Sigmoid colon (tissue), 7 donors: ENCODE measurements around the gene SPTBN4. TPM values are rescaled to one million over a fixed set of nuclear protein-coding genes. Genes with fewer than 3 reads are reported as not detected.

Experiments
- DNase-seq: peaks from one replicate; pipeline ENCODE4 v3.0.0-alpha.2; 2019
- H3K27ac ChIP-seq, 4 donors: fragments of 200-600 bp; sonication (generic); one replicate each; pipeline ENCODE4 v1.5.1; 2016 to 2019; ENCODE audit warnings: mild to moderate bottlenecking in 1 of 4
- H3K27me3 ChIP-seq, 3 donors: fragments of 200-600 bp; sonication (generic); one replicate each; pipeline ENCODE4 v1.5.1; 2019; ENCODE audit warnings: mild to moderate bottlenecking in 1 of 3
- H3K36me3 ChIP-seq, 4 donors: fragments of 200-600 bp; sonication (generic); one replicate each; pipeline ENCODE4 v1.5.1; 2016 to 2019
- H3K4me1 ChIP-seq, 4 donors: fragments of 200-600 bp; sonication (generic); one replicate each; pipeline ENCODE4 v1.5.1; 2017 to 2019
- H3K4me3 ChIP-seq, 4 donors: fragments of 200-600 bp; sonication (generic); one replicate each; pipeline ENCODE4 v1.5.1; 2017 to 2019; ENCODE audit warnings: mild to moderate bottlenecking in 2 of 4, moderate library complexity in 1 of 4
- H3K9me3 ChIP-seq, 4 donors: fragments of 200-600 bp in 3 of 4; sonication (generic) in 3 of 4; one replicate each; pipeline versions ENCODE4 v1.5.1 to v1.6.1; 2013 to 2019
- CTCF ChIP-seq, 4 experiments: fragments of 450-650 bp in 3 of 4; fragments of 200-600 bp in 1 of 4; IDR thresholded peaks; one replicate each; pipeline ENCODE4 v1.5.1; 2016 to 2019; ENCODE audit warnings: antibody characterized with exemption in 4 of 4, mild to moderate bottlenecking in 3 of 4, moderate library complexity in 2 of 4
- EP300 ChIP-seq, 4 donors: sonication (generic); formaldehyde crosslinking; IDR thresholded peaks; one replicate each; pipeline ENCODE4 v1.6.1; 2017; ENCODE audit warnings: antibody characterized with exemption in 4 of 4
- POLR2A ChIP-seq, 2 donors: fragments of 450-650 bp; IDR thresholded peaks; one replicate each; pipeline ENCODE4 v1.6.1; 2016; ENCODE audit warnings: antibody characterized with exemption in 2 of 2, mild to moderate bottlenecking in 2 of 2, moderate library complexity in 2 of 2
- POLR2AphosphoS5 ChIP-seq, 4 donors: sonication (generic); formaldehyde crosslinking; IDR thresholded peaks; one replicate each; pipeline ENCODE4 v1.6.1; 2017; ENCODE audit warnings: antibody characterized with exemption in 4 of 4
- WGBS, 2 donors: extraction: QIAGEN DNeasy Blood & Tissue Kit; methylation state at CpG; one replicate each; pipeline ENCODE4 v1.1.7; 2013; 5-methylcytosine and 5-hydroxymethylcytosine counted together
- intact Hi-C: fragments of 100-400 bp; cut with DNase I; formaldehyde crosslinking; loops from one replicate; pipeline ENCODE4 v1.15.1; 2023
- polyA plus RNA-seq, 3 donors: library from polyadenylated mRNA; stranded (reverse); fragments of 200-250 nt; gene quantifications; one replicate each; pipeline ENCODE4 v1.2.3, GENCODE V29; 2013
- total RNA-seq, 4 donors: library from RNA; depleted of rRNA; stranded (reverse); fragments of >200 nt; gene quantifications; one replicate each; pipeline ENCODE4 v1.1.0, GENCODE V29; 2016
- donor health status: healthy with polysubstance abuse.
- donor health status: Bipolar disorder and iron deficiency.
- donor health status: healthy.

The SPTBN4 gene
- total and polyA plus RNA-seq, 7 donors = 0.23 to 5.0 (median 1.8) TPM; not detected in 1

DNA sequence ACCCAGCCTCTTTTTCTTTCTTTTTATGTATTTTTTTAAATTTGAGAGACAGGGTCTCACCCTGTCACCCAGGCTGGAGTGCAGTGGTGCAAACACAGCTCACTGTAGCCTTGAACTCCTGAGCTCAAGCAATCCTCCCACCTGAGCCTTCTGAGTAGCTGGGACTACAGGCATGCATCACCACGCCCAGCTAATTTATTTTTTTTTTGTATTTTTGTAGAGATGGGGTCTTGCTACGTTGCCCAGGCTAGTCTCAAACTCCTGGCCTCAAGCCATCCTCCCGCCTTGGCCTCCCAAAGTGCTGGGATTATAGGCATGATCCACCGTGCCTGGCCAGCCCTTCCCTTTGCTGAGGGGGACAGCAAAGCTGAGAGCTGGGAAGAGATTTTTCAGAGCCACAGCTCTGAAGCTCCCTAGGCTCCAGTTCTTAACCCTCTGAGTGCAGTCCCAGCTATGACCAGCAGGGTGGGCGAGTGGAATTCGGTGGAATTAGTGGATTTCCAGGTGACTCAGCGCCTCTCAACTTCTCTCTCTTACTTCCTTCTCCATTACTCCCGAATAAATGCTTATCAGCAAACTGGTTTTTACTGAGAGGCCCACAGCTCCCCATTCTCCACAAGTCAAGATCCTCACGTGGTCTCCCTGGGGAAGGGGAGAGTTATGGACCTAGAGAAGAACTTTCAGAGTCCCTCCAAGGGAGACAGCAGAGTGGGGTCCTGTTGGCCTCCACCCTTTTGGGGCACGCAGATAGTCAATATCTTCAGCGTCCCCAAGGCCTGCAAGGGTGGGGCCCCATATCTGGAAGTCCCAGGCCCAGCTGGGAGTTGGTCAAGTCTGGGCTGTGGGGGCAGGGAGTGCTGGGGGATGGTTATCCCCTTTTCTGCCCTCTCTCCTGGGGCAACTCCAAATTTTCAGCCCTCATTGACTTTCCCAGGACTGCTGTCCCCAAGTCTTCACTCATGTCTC is 2.5 kb upstream of the SPTBN4 start:
- no peaks in the 10 kb centered on the region for H3K9me3 ChIP-seq

GRCh38 chr19:40465025-40465556 is 1.7 kb upstream of the SPTBN4 start:
- no peaks in the 10 kb centered on the region for H3K36me3 ChIP-seq
- H3K27me3 ChIP-seq = no peaks in the 10 kb centered on the region
- WGBS, 2 donors = 10 to 13% methylated on average over 11 of the region's 11 CpGs
- H3K9me3 ChIP-seq = no peaks in the 10 kb centered on the region
- H3K27ac ChIP-seq = peak overlapping the region; percentile 88 to 96 (median 92)
- intact Hi-C loops = loop anchor here (2.0 to 5.0 kb wide), 4 partner anchors 20 to 137 kb away; partner anchors contain the start of genes LTBP4 and SERTAD3
- H3K4me3 ChIP-seq = peak overlapping the region; percentile 59 to 87 (median 70)
- DNase-seq = no peak
- no peak for TF ChIP-seq POLR2A (IDR thresholded peaks at IDR 0.05)
- TF ChIP-seq POLR2AphosphoS5 (IDR thresholded peaks at IDR 0.05) = no peak
- TF ChIP-seq CTCF (IDR thresholded peaks at IDR 0.05) = no peak
- peaks cover 0 to 46% (median 36%) of the 10 kb centered on the region in 4 donors for H3K4me1 ChIP-seq

More for the DNA sequence above, 2.5 kb upstream of the SPTBN4 start:
- intact Hi-C loops = loop anchor here (2.0 to 5.0 kb wide), 5 partner anchors 20 to 157 kb away; partner anchors contain the start of genes LTBP4 and SERTAD3
- peaks cover 0 to 46% (median 36%) of the 10 kb centered on the region in 4 donors for H3K4me1 ChIP-seq
- TF ChIP-seq POLR2AphosphoS5 (IDR thresholded peaks at IDR 0.05) = peak in 2 of 4 donors; percentile 21 to 22
- TF ChIP-seq POLR2A (IDR thresholded peaks at IDR 0.05) = no peak
- TF ChIP-seq CTCF (IDR thresholded peaks at IDR 0.05) = peak; percentile 78 to 93 (median 84)
- TF ChIP-seq EP300 (IDR thresholded peaks at IDR 0.05) = no peak
- H3K27me3 ChIP-seq = no peaks in the 10 kb centered on the region
- 20 to 22% methylated on average over 11 of the region's 11 CpGs for WGBS, 2 donors
- peak; percentile 92 for DNase-seq
- H3K27ac ChIP-seq = peak overlapping the region; percentile 88 to 96 (median 92)
- peak overlapping the region; percentile 59 to 87 (median 70) for H3K4me3 ChIP-seq
- H3K36me3 ChIP-seq = no peaks in the 10 kb centered on the region

- Histone ChIP-seq H3K4me3 (peak within 1 kb of the TSS; percentile 59 to 87 (median 70)), H3K9me3 (no peaks in the 10 kb centered on the region), H3K27ac (peak within 1 kb of the TSS; percentile 88 to 96 (median 92)), H3K36me3 (no peaks in the 10 kb centered on the region), H3K4me1 (peaks cover 0 to 46% (median 36%) of the 10 kb centered on the region in 4 donors), H3K27me3 (no peaks in the 10 kb centered on the region)
- 0 to 1% methylated on average over 54 of the region's 54 CpGs for WGBS, 2 donors
- DNase-seq = peak; percentile 100
- peak; percentile 92 to 97 (median 94) for TF ChIP-seq POLR2AphosphoS5 (IDR thresholded peaks at IDR 0.05)
- TF ChIP-seq EP300 (IDR thresholded peaks at IDR 0.05) = no peak
- peak; percentile 58 to 92 for TF ChIP-seq POLR2A (IDR thresholded peaks at IDR 0.05)
- intact Hi-C loops = loop anchor here (2.0 to 5.0 kb wide), 5 partner anchors 21 to 137 kb away; partner anchors contain the start of genes C19orf47, LTBP4, PLD3 and SERTAD3
Observed at GRCh38 chr19:40465557-40466218, 1.1 kb upstream of the SPTBN4 start, which contains the start of gene BLVRB. BLVRB (minus strand) TSS chr19:40465745; CDS start chr19:40465688, 57 bp downstream.

- peak overlapping the region; percentile 27 to 75 (median 62) for H3K4me3 ChIP-seq
- no peaks in the 10 kb centered on the region for H3K27me3 ChIP-seq
- no peaks in the 10 kb centered on the region for H3K36me3 ChIP-seq
- intact Hi-C loops = loop anchor here (2.0 to 5.0 kb wide), 4 partner anchors 61 to 136 kb away; partner anchors contain the start of genes C19orf47, LTBP4 and PLD3
- no peaks in the 10 kb centered on the region for H3K9me3 ChIP-seq
- 3 to 15% methylated on average over 48 of the region's 48 CpGs for WGBS, 2 donors
- TF ChIP-seq POLR2AphosphoS5 (IDR thresholded peaks at IDR 0.05) (no peak), EP300 (IDR thresholded peaks at IDR 0.05) (no peak), CTCF (IDR thresholded peaks at IDR 0.05) (no peak), POLR2A (IDR thresholded peaks at IDR 0.05) (no peak)
- peak overlapping the region; percentile 79 to 96 (median 87) for H3K27ac ChIP-seq
- peaks cover 0 to 40% (median 36%) of the 10 kb centered on the region in 4 donors for H3K4me1 ChIP-seq
- DNase-seq = peak; percentile 76
Observed at GRCh38 chr19:40466219-40466984, 399 bp upstream of the SPTBN4 start.
